Cerebellar nuclear complex (tissue), 1 donor: ENCODE measurements around the gene KRT6A.
"Not testable (repeated sequence)": the region's sequence is repeated elsewhere in the genome, so short reads cannot be mapped to it uniquely, and the experiment has no call there.

Experiments
- DNase-seq, 2 experiments: peaks; one replicate each; lab custom pipeline; 2025; lab: John Stamatoyannopoulos, UW

Gene KRT6A

GRCh38 chr12:52458861-52459260 is 34.2 kb downstream of the KRT6A start:
- DNase-seq: no peak

GRCh38 chr12:52455821-52456220 is 37.2 kb downstream of the KRT6A start:
- no peak for DNase-seq

GRCh38 chr12:52454411-52455201 is 38.5 kb downstream of the KRT6A start:
- DNase-seq: no peak

- no peak for DNase-seq
Measured at GRCh38 chr12:52452101-52452500, 41.0 kb downstream of the KRT6A start, which contains the start of gene KRT6B. KRT6B (minus strand) TSS chr12:52452146; CDS start chr12:52452078, 68 bp downstream.

GRCh38 chr12:52448228-52448627 is 44.8 kb downstream of the KRT6A start:
- no peak for DNase-seq

- not testable (repeated sequence) for DNase-seq
Measured at GRCh38 chr12:52447196-52447595, 45.9 kb downstream of the KRT6A start.

- no peak for DNase-seq
Measured at GRCh38 chr12:52446367-52447045, 46.6 kb downstream of the KRT6A start.

GRCh38 chr12:52445876-52446275 is 47.2 kb downstream of the KRT6A start:
- no peak for DNase-seq

- DNase-seq: no peak
Measured at GRCh38 chr12:52444647-52445595, 48.1 kb downstream of the KRT6A start.

- no peak for DNase-seq
Measured at GRCh38 chr12:52443966-52444365, 49.1 kb downstream of the KRT6A start.

GRCh38 chr12:52442600-52443061 is 50.4 kb downstream of the KRT6A start:
- DNase-seq: no peak

- no peak for DNase-seq
Measured at GRCh38 chr12:52441320-52441911, 51.6 kb downstream of the KRT6A start.

GRCh38 chr12:52440821-52441319 is 52.2 kb downstream of the KRT6A start:
- no peak for DNase-seq

- no peak for DNase-seq
Measured at GRCh38 chr12:52439845-52440244, 53.2 kb downstream of the KRT6A start.

GRCh38 chr12:52439420-52439819 is 53.6 kb downstream of the KRT6A start:
- DNase-seq: no peak

- no peak for DNase-seq
Measured at GRCh38 chr12:52438305-52439301, 54.5 kb downstream of the KRT6A start.

GRCh38 chr12:52437508-52437907 is 55.5 kb downstream of the KRT6A start:
- DNase-seq: no peak
